H1 (cell line): ENCODE data around the gene MCM3. TPM values are rescaled to one million over a fixed set of nuclear protein-coding genes. Genes with fewer than 3 reads are reported as not detected.

Experiments used
- CTCF ChIA-PET: fragments of 300-600 bp; sonication (Branson Sonifier 250); formaldehyde crosslinking; loops from one replicate; lab custom pipeline; 2021; ENCODE audit not compliant: partially characterized antibody; lab: Charles Lee
- POLR2A ChIA-PET: fragments of 300-600 bp; sonication (Branson Sonifier 250); formaldehyde crosslinking; loops from one replicate; lab custom pipeline; 2021; ENCODE audit warnings: inconsistent platforms; ENCODE audit not compliant: partially characterized antibody; lab: Charles Lee
- DNase-seq, 2 experiments: peaks; one replicate each; pipeline versions ENCODE4 v3.0.0 to v3.0.0-alpha.2; 2010 to 2022; ENCODE audit warnings: low spot score in 2 of 2, low read depth in 1 of 2, mixed read lengths in 1 of 2
- FAIRE-seq: peaks from 2 replicates; lab custom pipeline; 2011; peaks lifted over from hg19 to GRCh38; lab: Jason Lieb, UNC
- H2AFZ ChIP-seq: 2 replicates; pipeline ENCODE4 v1.8.1; 2012; ENCODE audit warnings: low read length, inconsistent platforms
- H2AK5ac ChIP-seq: 2 replicates; pipeline ENCODE4 v1.6.1; 2013; ENCODE audit warnings: low read depth, low read length
- H2BK120ac ChIP-seq: replicated peaks from 2 replicates; pipeline ENCODE3; 2013; ENCODE audit warnings: low read depth, low read length, inconsistent platforms
- H2BK12ac ChIP-seq: 2 replicates; pipeline ENCODE4 v1.6.1; 2013; ENCODE audit warnings: low read depth, low read length
- H2BK15ac ChIP-seq: 2 replicates; pipeline ENCODE4 v1.6.1; 2013; ENCODE audit warnings: low read length
- H2BK20ac ChIP-seq: 2 replicates; pipeline ENCODE4 v1.6.1; 2013; ENCODE audit warnings: low read length
- H2BK5ac ChIP-seq: 2 replicates; pipeline ENCODE4 v1.6.1; 2013; ENCODE audit warnings: low read depth, low read length
- H3K14ac ChIP-seq: 2 replicates; pipeline ENCODE4 v1.6.1; 2013; ENCODE audit warnings: inconsistent platforms; ENCODE audit not compliant: insufficient read length
- H3K18ac ChIP-seq: 2 replicates; pipeline ENCODE4 v1.6.1; 2013; ENCODE audit warnings: low read length; ENCODE audit errors: extremely low read depth
- H3K23ac ChIP-seq: 2 replicates; pipeline ENCODE4 v1.6.1; 2013; ENCODE audit warnings: inconsistent platforms; ENCODE audit not compliant: insufficient read length
- H3K23me2 ChIP-seq: 2 replicates; pipeline ENCODE4 v1.6.1; 2013; ENCODE audit warnings: low read depth, low read length
- H3K27ac ChIP-seq: 2 replicates; pipeline ENCODE4 v1.6.1; 2011; ENCODE audit warnings: low read depth, low read length, inconsistent platforms
- H3K27me3 ChIP-seq, 4 experiments: replicated peaks in 1 of 4; 1 replicate in 1 of 4; 2 replicates in 3 of 4; pipeline versions ENCODE4 v1.6.1 to v1.8.1; 2011 to 2013; ENCODE audit warnings: low read length in 3 of 4, mild to moderate bottlenecking in 3 of 4, inconsistent platforms in 2 of 4, mixed read lengths in 2 of 4, moderate library complexity in 1 of 4; ENCODE audit not compliant: control insufficient read depth in 3 of 4, insufficient read depth in 3 of 4; ENCODE audit errors: extremely low read depth in 1 of 4
- H3K36me3 ChIP-seq, 4 experiments: 2 replicates each; pipeline versions ENCODE4 v1.6.1 to v1.8.1; 2011 to 2013; ENCODE audit warnings: mild to moderate bottlenecking in 4 of 4, low read length in 3 of 4, moderate library complexity in 2 of 4, control low read depth in 1 of 4, inconsistent platforms in 1 of 4; ENCODE audit not compliant: insufficient read depth in 4 of 4, control insufficient read depth in 2 of 4
- H3K4ac ChIP-seq: replicated peaks from 2 replicates; pipeline ENCODE3; 2013; ENCODE audit warnings: low read length, low read depth, mixed read lengths, inconsistent platforms; ENCODE audit not compliant: insufficient read length
- H3K4me1 ChIP-seq, 4 experiments: replicated peaks in 1 of 4; 1 replicate in 1 of 4; 2 replicates in 3 of 4; pipeline versions ENCODE4 v1.6.1 to v1.8.1; 2011 to 2013; ENCODE audit warnings: low read length in 3 of 4, inconsistent platforms in 2 of 4, mixed read lengths in 1 of 4; ENCODE audit not compliant: insufficient read depth in 4 of 4, control insufficient read depth in 3 of 4
- H3K4me2 ChIP-seq, 2 experiments: 2 replicates each; pipeline versions ENCODE4 v1.6.1 to v1.8.1; 2011 to 2013; ENCODE audit warnings: low read depth in 2 of 2, low read length in 2 of 2, control low read depth in 1 of 2, inconsistent platforms in 1 of 2, mild to moderate bottlenecking in 1 of 2; ENCODE audit not compliant: insufficient read depth in 1 of 2
- H3K4me3 ChIP-seq, 4 experiments: fragments of 200-600, 300-600 bp in 1 of 4; sonication (generic), shearing (Covaris generic), sonication (Bioruptor Twin) in 1 of 4; 2 replicates each; pipeline versions ENCODE4 v1.5.1 to v1.8.1; 2011 to 2016; ENCODE audit warnings: low read length in 4 of 4, low read depth in 3 of 4, control low read depth in 2 of 4, inconsistent platforms in 2 of 4, mild to moderate bottlenecking in 2 of 4, mixed read lengths in 1 of 4, moderate library complexity in 1 of 4; ENCODE audit not compliant: insufficient read depth in 2 of 4; ENCODE audit errors: extremely low read depth in 1 of 4
- H3K56ac ChIP-seq: replicated peaks from 2 replicates; pipeline ENCODE3; 2013; ENCODE audit warnings: low read depth, mild to moderate bottlenecking, mixed read lengths, low read length, inconsistent platforms; ENCODE audit not compliant: insufficient read length
- H3K79me1 ChIP-seq: 2 replicates; pipeline ENCODE4 v1.6.1; 2013; ENCODE audit warnings: low read depth, low read length, control low read depth
- H3K79me2 ChIP-seq, 2 experiments: 2 replicates each; pipeline versions ENCODE4 v1.6.1 to v1.8.1; 2012 to 2013; ENCODE audit warnings: low read length in 2 of 2, mild to moderate bottlenecking in 2 of 2, inconsistent platforms in 1 of 2; ENCODE audit not compliant: insufficient read depth in 2 of 2, control insufficient read depth in 1 of 2
- H3K9ac ChIP-seq, 4 experiments: replicated peaks in 1 of 4; 1 replicate in 1 of 4; 2 replicates in 3 of 4; pipeline versions ENCODE4 v1.6.1 to v1.8.1; 2011 to 2013; ENCODE audit warnings: low read depth in 3 of 4, low read length in 3 of 4, control low read depth in 2 of 4, mild to moderate bottlenecking in 2 of 4, moderate library complexity in 2 of 4, inconsistent platforms in 1 of 4; ENCODE audit errors: extremely low read depth in 1 of 4
- H3K9me3 ChIP-seq, 2 experiments: 2 replicates each; pipeline versions ENCODE4 v1.6.1 to v1.8.1; 2012 to 2013; ENCODE audit warnings: mild to moderate bottlenecking in 2 of 2, moderate library complexity in 2 of 2, control low read depth in 1 of 2, inconsistent platforms in 1 of 2, low read depth in 1 of 2, low read length in 1 of 2, mixed read lengths in 1 of 2; ENCODE audit not compliant: insufficient read depth in 2 of 2
- H4K20me1 ChIP-seq, 2 experiments: replicated peaks in 1 of 2; 2 replicates each; pipeline versions ENCODE3 to v1.8.1; 2011 to 2013; ENCODE audit warnings: inconsistent platforms in 2 of 2, low read length in 2 of 2, mild to moderate bottlenecking in 1 of 2; ENCODE audit not compliant: insufficient read depth in 2 of 2, control insufficient read depth in 1 of 2
- H4K5ac ChIP-seq: 2 replicates; pipeline ENCODE4 v1.6.1; 2013; ENCODE audit warnings: low read length, low read depth, mixed read lengths, inconsistent platforms; ENCODE audit not compliant: insufficient read length
- H4K8ac ChIP-seq: 2 replicates; pipeline ENCODE4 v1.8.0; 2013; ENCODE audit warnings: mild to moderate bottlenecking, moderate library complexity, low read length, inconsistent platforms; ENCODE audit not compliant: insufficient read depth; ENCODE audit errors: extremely low read depth
- H4K91ac ChIP-seq: replicated peaks from 2 replicates; pipeline ENCODE3; 2013; ENCODE audit warnings: low read length, mixed read lengths, inconsistent platforms; ENCODE audit not compliant: insufficient read length
- ATF3 ChIP-seq: IDR thresholded peaks from 2 replicates; pipeline ENCODE4 v1.6.1; 2011; ENCODE audit warnings: low read depth, mild to moderate bottlenecking, low read length; ENCODE audit not compliant: insufficient read depth
- CEBPB ChIP-seq: IDR thresholded peaks from 2 replicates; pipeline ENCODE4 v1.6.1; 2012; ENCODE audit warnings: low read depth, low read length
- CREB1 ChIP-seq: IDR thresholded peaks from 2 replicates; pipeline ENCODE4 v1.6.1; 2012; ENCODE audit warnings: inconsistent platforms
- CTBP2 ChIP-seq: IDR thresholded peaks from 2 replicates; pipeline ENCODE4 v1.7.0; 2011; ENCODE audit warnings: borderline replicate concordance, mild to moderate bottlenecking, moderate library complexity, mixed read lengths, low read length; ENCODE audit not compliant: insufficient read depth, insufficient read length
- GTF2F1 ChIP-seq: IDR thresholded peaks from 2 replicates; pipeline ENCODE4 v1.6.1; 2012; ENCODE audit warnings: low read depth, low read length, improper control_type of control experiment, borderline replicate concordance
- KDM4A ChIP-seq: IDR thresholded peaks from one replicate; pipeline ENCODE4 v1.7.1; 2012; ENCODE audit warnings: low read depth, mild to moderate bottlenecking, moderate library complexity, low read length, inconsistent platforms; ENCODE audit not compliant: severe bottlenecking
- NANOG ChIP-seq: IDR thresholded peaks from 2 replicates; pipeline ENCODE4 v1.6.1; 2011; ENCODE audit warnings: low read length, low read depth, mild to moderate bottlenecking, inconsistent platforms; ENCODE audit not compliant: insufficient read depth, poor library complexity, severe bottlenecking
- POLR2A ChIP-seq, 2 experiments: IDR thresholded peaks; 1 replicate in 1 of 2; 2 replicates in 1 of 2; pipeline ENCODE4 v1.6.1; 2011; ENCODE audit warnings: low read depth in 2 of 2, low read length in 2 of 2, mild to moderate bottlenecking in 2 of 2; ENCODE audit errors: control extremely low read depth in 1 of 2
- RAD21 ChIP-seq, 2 experiments: IDR thresholded peaks in 1 of 2; conservative IDR thresholded peaks in 1 of 2; 2 replicates each; pipeline ENCODE4 v1.6.1; 2011; ENCODE audit warnings: low read depth in 2 of 2, low read length in 2 of 2, improper control_type of control experiment in 1 of 2, inconsistent platforms in 1 of 2, mild to moderate bottlenecking in 1 of 2, moderate library complexity in 1 of 2
- SIRT6 ChIP-seq: IDR thresholded peaks from one replicate; pipeline ENCODE4 v1.7.1; 2012; ENCODE audit warnings: low read length, inconsistent platforms
- SIX5 ChIP-seq: IDR thresholded peaks from 2 replicates; pipeline ENCODE4 v1.6.1; 2011; ENCODE audit warnings: mild to moderate bottlenecking, low read depth, low read length
- SP1 ChIP-seq: IDR thresholded peaks from 2 replicates; pipeline ENCODE4 v1.6.1; 2011; ENCODE audit warnings: low read depth, low read length
- WGBS, 2 experiments: shearing (Covaris generic) in 1 of 2; methylation state at CpG; one replicate each; pipeline versions ENCODE4 v1.1.6 to v1.1.7; 2013 to 2015; ENCODE audit warnings: low lambda C conversion rate in 2 of 2, mixed read lengths in 2 of 2, inconsistent platforms in 1 of 2, low coverage in 1 of 2, missing lambda C conversion rate in 1 of 2; ENCODE audit not compliant: insufficient replicate concordance in 2 of 2, insufficient coverage in 1 of 2, insufficient read length in 1 of 2; ENCODE audit errors: extremely low coverage in 1 of 2, missing lambda C conversion rate in 1 of 2; 5-methylcytosine and 5-hydroxymethylcytosine counted together
- polyA plus RNA-seq, 7 experiments: library from polyadenylated mRNA; depleted of rRNA in 3 of 7; stranded (reverse) in 5 of 7; unstranded in 2 of 7; fragments of >200 nt in 5 of 7; fragments of 200-250 nt in 2 of 7; gene quantifications; 1 replicate in 5 of 7; 2 replicates in 1 of 7; 4 replicates in 1 of 7; pipeline versions ENCODE4 v1.2.1 to v1.2.3, GENCODE V29; 2011 to 2013; ENCODE audit warnings: missing spikeins in 2 of 7, mixed read lengths in 2 of 7
- total RNA-seq: library from RNA; stranded (reverse); fragmentation: NEBNext Ultra II Directional; extraction: Animal tissue kit (Norgen Biotek cat#: 25700); gene quantifications from 2 replicates; pipeline ENCODE4 v1.2.1, GENCODE V29; 2021
- TF ChIP-seq, protein P1 (sequence below): IDR thresholded peaks from 2 replicates; pipeline ENCODE4 v1.6.1; 2012; ENCODE audit warnings: inconsistent platforms

Gene MCM3
- total and polyA plus RNA-seq, 2 of the 8 experiments (the other 6 are each of a cell fraction or from before 2014, with no cell fraction given): 275 to 293 TPM

DNA sequence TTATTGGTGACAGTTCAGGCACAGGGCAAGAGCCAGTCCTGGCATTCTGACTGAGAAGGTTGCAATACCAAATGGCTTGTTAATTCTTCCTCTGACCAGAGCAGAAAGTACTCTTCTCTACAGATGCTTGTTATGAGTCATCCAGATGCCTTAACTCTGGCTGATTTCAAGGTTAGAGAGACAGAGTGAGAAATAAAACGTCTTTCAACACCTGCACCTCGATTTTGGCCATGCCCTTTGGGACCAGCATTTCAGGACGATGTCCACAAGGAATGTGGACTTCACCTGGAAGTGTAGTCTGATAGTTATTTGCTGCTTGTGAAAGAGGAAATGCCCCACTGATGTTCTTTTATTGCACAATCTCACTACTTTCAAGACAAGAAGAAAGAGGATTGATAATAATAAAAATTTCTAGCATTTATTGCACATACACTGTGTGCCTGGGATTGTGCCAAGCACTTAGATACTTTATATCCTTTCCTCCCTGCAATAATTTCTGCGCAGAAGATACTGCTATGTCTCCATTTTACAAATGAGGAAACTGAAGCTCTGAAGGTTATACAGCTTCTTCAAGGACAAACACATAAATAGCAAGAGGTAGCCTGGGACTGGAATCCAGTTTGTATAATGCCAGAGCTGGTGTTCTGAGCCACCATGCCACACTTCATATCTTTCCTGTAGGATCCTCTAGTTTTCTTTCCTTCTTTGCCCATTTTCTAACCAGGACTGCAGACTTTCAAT lies 33.5 kb upstream of the MCM3 start:
- Histone ChIP-seq H2BK15ac (no peak overlapping the region), H4K8ac (no peak overlapping the region), H2BK120ac (no peak overlapping the region), H3K27ac (no peak overlapping the region), H3K79me1 (no peaks in the 10 kb centered on the region), H3K27me3 (no peaks in the 10 kb centered on the region), H3K4me3 (no peak overlapping the region), H2BK20ac (no peak overlapping the region), H3K18ac (no peak overlapping the region), H3K23ac (no peak overlapping the region), H3K4ac (no peak overlapping the region), H2AFZ (no peak overlapping the region), H3K4me2 (no peak overlapping the region), H2BK12ac (no peak overlapping the region), H2BK5ac (no peak overlapping the region), H3K4me1 (no peaks in the 10 kb centered on the region), H2AK5ac (no peak overlapping the region), H3K9me3 (no peaks in the 10 kb centered on the region), H4K20me1 (no peaks in the 10 kb centered on the region), H3K14ac (no peak overlapping the region), H3K23me2 (no peaks in the 10 kb centered on the region), H4K91ac (no peak overlapping the region), H3K9ac (no peak overlapping the region), H3K79me2 (no peaks in the 10 kb centered on the region), H4K5ac (no peak overlapping the region), H3K56ac (no peak overlapping the region), H3K36me3 (no peaks in the 10 kb centered on the region)
- DNase-seq (no peak), FAIRE-seq (no peak)
- ChIA-PET POLR2A (no interaction called here), CTCF (no interaction called here)
- 84% methylated on average over 4 of the region's 4 CpGs; no CpG with 5 or more reads in 1 of the 2 experiments for WGBS, 2 experiments
- TF ChIP-seq GTF2F1 (no peak), POLR2A (IDR thresholded peaks at IDR 0.05; ENCODE audit: control extremely low read depth in 1 of 2, low read depth in 2 of 2, low read length in 2 of 2) (no peak), RAD21 (IDR thresholded peaks at IDR 0.05 in 1 of 2, conservative IDR thresholded peaks at IDR 0.05 in 1 of 2; ENCODE audit: low read depth in 2 of 2, low read length in 2 of 2) (no peak), SIX5 (no peak), SIRT6 (no peak), CREB1 (no peak), NANOG (no peak), SP1 (no peak), CEBPB (no peak), CTBP2 (no peak), ATF3 (no peak), KDM4A (no peak)
- TF ChIP-seq, protein P1, sequence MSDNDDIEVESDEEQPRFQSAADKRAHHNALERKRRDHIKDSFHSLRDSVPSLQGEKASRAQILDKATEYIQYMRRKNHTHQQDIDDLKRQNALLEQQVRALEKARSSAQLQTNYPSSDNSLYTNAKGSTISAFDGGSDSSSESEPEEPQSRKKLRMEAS: no peak
